Stimulated activated CD4-positive, alpha-beta T cell treated with anti-CD3 and anti-CD28 coated beads, Interleukin-12 subunit alpha, Interleukin-12 subunit beta, amount 100 ng/mL, for 48 hours (primary cell): Measurements from ENCODE around the gene CLPTM1L.
"Not testable (repeated sequence)": the region's sequence is repeated elsewhere in the genome, so short reads cannot be mapped to it uniquely, and the experiment has no call there.

ENCODE experiments used
- DNase-seq, 3 donors: peaks; one replicate each; pipeline ENCODE4 v3.0.0-alpha.2; 2020; ENCODE audit warnings: low read depth in 2 of 3, low spot score in 1 of 3

CLPTM1L gene

DNA sequence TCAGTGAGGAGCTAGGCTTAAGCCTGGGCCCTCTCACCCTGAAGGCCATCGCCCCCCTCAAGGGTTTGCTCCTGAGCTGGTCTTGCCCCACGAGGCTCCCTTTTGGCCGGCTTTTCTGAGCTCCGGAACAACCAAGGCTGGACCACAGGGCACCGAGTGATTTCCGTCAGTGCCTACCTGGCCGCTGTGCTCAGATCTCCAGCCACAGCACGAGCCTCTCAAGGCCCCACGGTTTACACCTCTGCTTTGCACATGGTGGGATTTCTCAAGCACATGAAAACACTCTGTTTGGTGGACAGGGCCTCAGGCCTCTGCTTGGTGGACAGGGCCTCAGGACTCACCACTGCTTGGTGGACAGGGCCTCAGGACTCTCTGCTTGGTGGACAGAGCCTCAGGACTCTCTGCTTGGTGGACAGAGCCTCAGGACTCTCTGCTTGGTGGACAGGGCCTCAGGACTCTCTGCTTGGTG lies 15.8 kb downstream of the CLPTM1L start:
- DNase-seq, result no peak

GRCh38 chr5:1328237-1329110 lies 16.4 kb downstream of the CLPTM1L start:
- DNase-seq, result not testable (repeated sequence)

DNA sequence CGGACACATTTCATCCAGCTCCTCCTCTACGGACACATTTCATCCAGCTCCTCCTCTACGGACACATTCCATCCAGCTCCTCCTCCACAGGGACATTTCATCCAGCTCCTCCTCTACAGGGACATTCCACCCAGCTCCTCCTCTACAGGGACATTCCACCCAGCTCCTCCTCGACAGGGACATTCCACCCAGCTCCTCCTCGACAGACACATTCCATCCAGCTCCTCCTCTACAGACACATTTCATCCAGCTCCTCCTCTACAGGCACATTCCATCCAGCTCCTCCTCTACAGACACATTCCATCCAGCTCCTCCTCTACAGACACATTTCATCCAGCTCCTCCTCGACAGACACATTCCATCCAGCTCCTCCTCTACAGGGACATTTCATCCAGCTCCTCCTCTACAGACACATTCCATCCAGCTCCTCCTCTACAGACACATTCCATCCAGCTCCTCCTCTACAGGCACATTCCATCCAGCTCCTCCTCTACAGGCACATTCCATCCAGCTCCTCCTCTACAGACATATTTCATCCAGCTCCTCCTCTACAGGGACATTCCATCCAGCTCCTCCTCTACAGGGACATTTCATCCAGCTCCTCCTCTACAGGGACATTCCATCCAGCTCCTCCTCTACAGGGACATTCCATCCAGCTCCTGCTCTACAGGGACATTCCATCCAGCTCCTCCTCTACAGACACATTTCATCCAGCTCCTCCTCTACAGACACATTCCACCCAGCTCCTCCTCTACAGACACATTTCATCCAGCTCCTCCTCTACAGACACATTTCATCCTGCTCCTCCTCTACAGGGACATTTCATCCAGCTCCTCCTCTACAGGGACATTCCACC lies 17.8 kb downstream of the CLPTM1L start:
- DNase-seq, result not testable (repeated sequence)

GRCh38 chr5:1326532-1326875 lies 18.4 kb downstream of the CLPTM1L start:
- not testable (repeated sequence) for DNase-seq

- no peak for DNase-seq
Observed at GRCh38 chr5:1325870-1326531, 18.9 kb downstream of the CLPTM1L start.

GRCh38 chr5:1325191-1325741 lies 19.6 kb downstream of the CLPTM1L start:
- no peak for DNase-seq

GRCh38 chr5:1324719-1325190 lies 20.1 kb downstream of the CLPTM1L start:
- DNase-seq, result no peak

GRCh38 chr5:1324301-1324700 lies 20.6 kb downstream of the CLPTM1L start:
- DNase-seq, result no peak

DNA sequence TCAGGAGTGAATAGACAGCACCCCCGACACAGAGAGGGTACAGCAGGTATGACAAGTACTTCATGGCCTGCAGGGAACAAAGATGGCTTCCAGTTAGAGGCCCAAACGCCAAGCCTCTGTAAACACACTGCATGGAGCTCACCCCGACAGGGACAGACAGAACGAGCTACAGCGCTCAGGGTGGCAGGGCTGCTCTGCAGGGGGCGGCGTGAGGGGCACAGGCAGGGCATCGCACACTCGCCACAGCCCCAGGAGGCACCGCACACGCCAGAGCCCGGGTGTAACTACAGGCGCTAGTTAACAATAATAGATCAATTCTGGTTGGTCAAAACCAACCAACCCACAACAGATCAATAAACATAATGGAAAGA lies 21.1 kb downstream of the CLPTM1L start:
- no peak for DNase-seq

GRCh38 chr5:1322955-1323802 lies 21.7 kb downstream of the CLPTM1L start:
- DNase-seq, result no peak

GRCh38 chr5:1322036-1322900 lies 22.6 kb downstream of the CLPTM1L start:
- no peak for DNase-seq

GRCh38 chr5:1321576-1321975 lies 23.3 kb downstream of the CLPTM1L start:
- DNase-seq, result no peak

- no peak for DNase-seq
Observed at GRCh38 chr5:1320436-1321344, 24.2 kb downstream of the CLPTM1L start.

GRCh38 chr5:1319436-1320256 lies 25.3 kb downstream of the CLPTM1L start:
- no peak for DNase-seq

- DNase-seq, result no peak
Observed at GRCh38 chr5:1318659-1319251, 26.1 kb downstream of the CLPTM1L start.

GRCh38 chr5:1317921-1318565 lies 26.9 kb downstream of the CLPTM1L start:
- DNase-seq, result no peak
